Heart left ventricle (tissue), 16 donors: ENCODE results near the gene TTLL5. TPM values are rescaled to one million over a fixed set of nuclear protein-coding genes. Genes with fewer than 3 reads are reported as not detected.

Source experiments
- ATAC-seq, 4 donors: fragments of 200-7000 bp; cut with Tn5 transposase; one replicate each; pipeline ENCODE4 v1.9.1; 2020 to 2022; ENCODE audit warnings: moderate library complexity in 4 of 4, mild to moderate bottlenecking in 3 of 4, moderate number of reproducible peaks in 1 of 4
- DNase-seq, 5 donors: peaks; one replicate each; pipeline ENCODE4 v3.0.0-alpha.2; 2020
- H3K27ac ChIP-seq, 12 donors: fragments of 200-600 bp; sonication (generic) in 4 of 12; one replicate each; pipeline versions ENCODE4 v1.5.0 to v1.8.0; 2016 to 2022; ENCODE audit warnings: mild to moderate bottlenecking in 2 of 12
- H3K27me3 ChIP-seq, 9 donors: fragments of 200-600 bp; sonication (generic) in 2 of 9; one replicate each; pipeline versions ENCODE4 v1.5.1 to v1.8.0; 2016 to 2022; ENCODE audit warnings: mild to moderate bottlenecking in 3 of 9
- H3K36me3 ChIP-seq, 9 donors: fragments of 200-600 bp; sonication (generic) in 2 of 9; one replicate each; pipeline versions ENCODE4 v1.5.0 to v1.8.0; 2018 to 2022; ENCODE audit warnings: mild to moderate bottlenecking in 2 of 9
- H3K4me1 ChIP-seq, 12 donors: fragments of 200-600 bp; sonication (generic) in 4 of 12; one replicate each; pipeline versions ENCODE4 v1.5.0 to v1.8.0; 2016 to 2022; ENCODE audit warnings: mild to moderate bottlenecking in 3 of 12
- H3K4me3 ChIP-seq, 12 donors: fragments of 200-600 bp; sonication (generic) in 4 of 12; one replicate each; pipeline versions ENCODE4 v1.5.0 to v1.8.0; 2017 to 2022; ENCODE audit warnings: mild to moderate bottlenecking in 9 of 12, moderate library complexity in 4 of 12
- H3K9me3 ChIP-seq, 12 donors: fragments of 200-600 bp; sonication (generic) in 4 of 12; one replicate each; pipeline versions ENCODE4 v1.5.0 to v1.8.0; 2016 to 2022; ENCODE audit warnings: mild to moderate bottlenecking in 1 of 12
- CTCF ChIP-seq, 12 donors: fragments of 200-600 bp; sonication (generic) in 4 of 12; IDR thresholded peaks; one replicate each; pipeline versions ENCODE4 v1.5.0 to v1.8.0; 2018 to 2022; ENCODE audit warnings: antibody characterized with exemption in 12 of 12, mild to moderate bottlenecking in 5 of 12
- POLR2A ChIP-seq, 2 donors: fragments of 450-650 bp; IDR thresholded peaks; one replicate each; pipeline ENCODE4 v1.6.1; 2017; ENCODE audit warnings: antibody characterized with exemption in 2 of 2, mild to moderate bottlenecking in 2 of 2, moderate library complexity in 2 of 2
- WGBS, 4 donors: extraction: QIAGEN DNeasy Blood & Tissue Kit in 2 of 4; methylation state at CpG; one replicate each; pipeline versions ENCODE4 v1.1.5 to v1.1.7; 2013 to 2018; 5-methylcytosine and 5-hydroxymethylcytosine counted together
- intact Hi-C, 10 donors: fragments of 100-400 bp; cut with DNase I; formaldehyde crosslinking; loops; one replicate each; pipeline versions ENCODE4 v1.11.1 to v1.14.2; 2022
- polyA plus RNA-seq, 2 donors: library from polyadenylated mRNA; stranded (reverse); fragments of 200-250 nt; gene quantifications; one replicate each; pipeline ENCODE4 v1.2.3, GENCODE V29; 2013
- total RNA-seq, 9 donors: library from RNA; depleted of rRNA in 2 of 9; stranded (reverse); fragments of >200 nt in 2 of 9; fragmentation: NEBNext Ultra II Directional in 3 of 9; extraction: Animal tissue kit (Norgen Biotek cat#: 25700) in 3 of 9; gene quantifications; one replicate each; pipeline versions ENCODE4 v1.1.0 to v1.2.4, GENCODE V29; 2016 to 2023
- donor health status: ischemic (EF 13 %, LVEDD 7.1; RV severe dilation, severe dysfunction).
- donor health status: healthy with polysubstance abuse.
- donor health status: DM: no; HTN: yes; CAD: no.
- donor health status: DM: no; HTN: no; CAD: no.
- donor health status: ischemic (EF 25% LVEDD 6.9; RV normal size, moderate dysfunction).
- donor health status: ischemic (EF 25% LVEDD 5.7; RV mildly dilated, moderate dysfunction).
- donor health status: healthy.
- donor health status: DM: yes; HTN: yes; CAD: no.
- donor health status: ischemic (EF 35%, LVEDD 5.7; RV mildly dilated, moderate dysfunction).
- donor health status: nonischemic (EF 11% LVEDD 7.7; RV severe dilation, severe dysfunction).
- donor health status: DM: yes; HTN: yes; CAD: no.
- donor health status: PGD.
- donor health status: ischemic (EF 29% LVEDD 5.4; RV normal size, mild dysfunction).
- donor health status: nonischemic (EF 23%, LVEDD 6.1; RV moderate dilation, normal function).

The TTLL5 gene
- total and polyA plus RNA-seq, 11 donors = 6.2 to 24.6 (median 15.8) TPM

GRCh38 chr14:75976826-75977581 is 316.0 kb downstream of the TTLL5 start:
- no peak overlapping the region for H3K27ac ChIP-seq
- intact Hi-C loops = loop anchor here in 2 of 10 donors (1.0 to 10.0 kb wide), 3 partner anchors 70 to 172 kb away; no protein-coding TSS in a partner anchor
- peaks cover 0 to 53% (median 23%) of the 10 kb centered on the region in 12 donors for H3K4me1 ChIP-seq
- TF ChIP-seq CTCF (IDR thresholded peaks at IDR 0.05) = no peak
- no peak for TF ChIP-seq POLR2A (IDR thresholded peaks at IDR 0.05)
- no peak for ATAC-seq
- no peaks in the 10 kb centered on the region for H3K27me3 ChIP-seq
- DNase-seq = no peak
- WGBS, 4 donors = 69 to 81% (median 75%) methylated on average over 8 of the region's 8 CpGs
- peak overlapping the region in 1 of 12 donors; percentile 2 for H3K4me3 ChIP-seq
- H3K9me3 ChIP-seq = no peaks in the 10 kb centered on the region
- peaks cover 0 to 2% (median 0%) of the 10 kb centered on the region in 9 donors for H3K36me3 ChIP-seq

- H3K36me3 ChIP-seq = peaks cover 0 to 2% (median 0%) of the 10 kb centered on the region in 9 donors
- H3K4me3 ChIP-seq = peak overlapping the region in 1 of 12 donors; percentile 5
- no peak overlapping the region for H3K27ac ChIP-seq
- 56 to 68% (median 63%) methylated on average over 3 of the region's 3 CpGs for WGBS, 4 donors
- TF ChIP-seq POLR2A (IDR thresholded peaks at IDR 0.05) = no peak
- no peak for TF ChIP-seq CTCF (IDR thresholded peaks at IDR 0.05)
- DNase-seq (no peak), ATAC-seq (no peak)
- no peaks in the 10 kb centered on the region for H3K9me3 ChIP-seq
- peaks cover 0 to 50% (median 23%) of the 10 kb centered on the region in 12 donors for H3K4me1 ChIP-seq
- no peaks in the 10 kb centered on the region for H3K27me3 ChIP-seq
- intact Hi-C loops = loop anchor here in 2 of 10 donors (1.0 to 10.0 kb wide), 3 partner anchors 70 to 173 kb away; no protein-coding TSS in a partner anchor
Measured at GRCh38 chr14:75977582-75977943, 316.5 kb downstream of the TTLL5 start.

GRCh38 chr14:75978249-75978731 is 317.2 kb downstream of the TTLL5 start:
- 72 to 79% (median 75%) methylated on average over 8 to 10 of the region's 10 CpGs for WGBS, 4 donors
- Histone ChIP-seq H3K27me3 (no peaks in the 10 kb centered on the region), H3K9me3 (no peaks in the 10 kb centered on the region), H3K27ac (peak overlapping the region in 2 of 12 donors; percentile 96 to 99), H3K4me3 (peak overlapping the region in 8 of 12 donors; percentile 56 to 88 (median 80)), H3K36me3 (peaks cover 0 to 2% (median 0%) of the 10 kb centered on the region in 9 donors), H3K4me1 (peaks cover 0 to 49% (median 19%) of the 10 kb centered on the region in 12 donors)
- TF ChIP-seq CTCF (IDR thresholded peaks at IDR 0.05) (no peak), POLR2A (IDR thresholded peaks at IDR 0.05) (no peak)
- no peak for DNase-seq
- no peak for ATAC-seq
- intact Hi-C loops = loop anchor here in 2 of 10 donors (2.0 to 10.0 kb wide), 3 partner anchors 71 to 183 kb away; no protein-coding TSS in a partner anchor

GRCh38 chr14:75979071-75979571 is 318.1 kb downstream of the TTLL5 start:
- peaks cover 0 to 2% (median 0%) of the 10 kb centered on the region in 9 donors for H3K36me3 ChIP-seq
- H3K4me1 ChIP-seq = peaks cover 0 to 46% (median 17%) of the 10 kb centered on the region in 12 donors
- peak overlapping the region in 8 of 12 donors; percentile 83 to 99 (median 98) for H3K27ac ChIP-seq
- no peaks in the 10 kb centered on the region for H3K9me3 ChIP-seq
- ATAC-seq = no peak
- peak in 1 of 5 donors; percentile 38 for DNase-seq
- H3K4me3 ChIP-seq = peak overlapping the region in 10 of 12 donors; percentile 56 to 88 (median 80)
- no peaks in the 10 kb centered on the region for H3K27me3 ChIP-seq
- 49 to 57% (median 50%) methylated on average over 11 to 14 of the region's 14 CpGs for WGBS, 4 donors
- intact Hi-C loops = loop anchor here in 3 of 10 donors (1.0 to 10.0 kb wide), 4 partner anchors 72 to 268 kb away; no protein-coding TSS in a partner anchor
- TF ChIP-seq CTCF (IDR thresholded peaks at IDR 0.05) (peak; percentile 19 to 66 (median 54)), POLR2A (IDR thresholded peaks at IDR 0.05) (no peak)
